HL-60 (cell line): Measurements from ENCODE around the gene PPP1R18.

ENCODE experiments used
- CTCF ChIP-seq: IDR thresholded peaks from one replicate; pipeline ENCODE4 v1.5.1; 2011; ENCODE audit warnings: low read length, control low read depth, inconsistent platforms; ENCODE audit not compliant: insufficient read depth
- GABPA ChIP-seq: IDR thresholded peaks from 2 replicates; pipeline ENCODE4 v1.6.1; 2012; ENCODE audit warnings: low read depth
- POLR2AphosphoS5 ChIP-seq: IDR thresholded peaks from 2 replicates; pipeline ENCODE4 v1.6.1; 2012; ENCODE audit warnings: low read depth
- REST ChIP-seq: IDR thresholded peaks from 2 replicates; pipeline ENCODE4 v1.6.1; 2012; ENCODE audit warnings: low read depth; ENCODE audit not compliant: insufficient replicate concordance
- SPI1 ChIP-seq: IDR thresholded peaks from 2 replicates; pipeline ENCODE4 v1.6.1; 2012; ENCODE audit warnings: low read depth, mild to moderate bottlenecking, borderline replicate concordance

DNA sequence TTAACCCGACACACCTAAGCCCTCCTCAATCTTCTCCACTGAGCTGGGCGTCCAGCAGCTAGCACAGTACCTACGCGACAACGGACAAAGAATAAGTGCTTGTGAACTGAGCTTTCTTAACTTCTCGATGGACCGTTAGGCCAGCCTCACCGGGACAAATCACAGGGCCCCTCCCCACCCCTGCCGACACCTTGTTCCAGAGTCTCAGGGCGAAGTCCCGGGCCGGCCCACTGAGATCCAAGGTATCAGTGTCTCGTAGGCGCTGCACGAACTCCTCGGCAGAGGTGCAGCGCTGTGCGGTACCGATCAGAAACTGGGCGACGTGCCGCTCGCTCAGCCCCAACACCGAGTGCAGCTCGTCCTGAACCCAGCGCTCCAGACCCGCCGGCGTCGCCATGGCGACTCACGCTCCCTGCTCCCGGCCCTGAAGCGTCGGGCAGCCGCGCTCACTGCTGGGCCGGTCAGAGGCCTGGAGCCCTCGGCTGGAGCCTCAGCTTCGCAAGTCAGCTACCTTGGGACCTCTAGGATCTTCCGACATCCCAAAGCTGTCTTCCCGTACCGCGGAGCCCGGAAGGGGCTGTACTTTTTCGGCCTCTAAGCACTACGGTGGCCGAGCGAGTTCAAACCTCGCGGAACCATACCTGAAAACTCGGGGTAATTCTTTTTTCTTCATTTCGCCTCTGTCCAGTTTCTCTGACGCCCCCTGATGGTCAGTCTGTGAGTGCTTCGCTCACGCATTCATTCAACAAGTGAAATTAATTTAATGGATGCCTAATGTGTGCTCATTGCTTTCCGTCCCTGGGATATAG is 13.8 kb downstream of the PPP1R18 start, which contains the start of gene DHX16:
- peak; percentile 81 for TF ChIP-seq CTCF
- peak; percentile 47; the same call in 1 of the 2 replicates for TF ChIP-seq GABPA
- no peak; the same call in 1 of the 2 replicates for TF ChIP-seq POLR2AphosphoS5
- no peak for TF ChIP-seq REST
- TF ChIP-seq SPI1: no peak
